H7 (cell line): ENCODE data around the gene RYR1. TPM values are rescaled to one million over a fixed set of nuclear protein-coding genes. Genes with fewer than 3 reads are reported as not detected.

Experiments used
- total RNA-seq: library from RNA; depleted of rRNA; stranded (reverse); fragments of >200 nt; shearing (Covaris generic); gene quantifications from 2 replicates; pipeline ENCODE4 v1.2.3, GENCODE V29; 2014; rRNA removed

The RYR1 gene
- total RNA-seq, 1 experiment from 2014 or later, result 17.9 TPM

Other genes with a start within 250 kb of the RYR1 start
- gene DPF1, start 209.5 kb upstream of the RYR1 start, total RNA-seq, result 3.0 and 5.5 TPM in 2 replicates
- gene PPP1R14A, start 177.3 kb upstream of the RYR1 start, total RNA-seq, result 3.5 and 3.7 TPM in 2 replicates
- gene SPINT2, start 169.1 kb upstream of the RYR1 start, total RNA-seq, result 143 and 153 TPM in 2 replicates
- gene C19orf33, start 129.4 kb upstream of the RYR1 start, total RNA-seq, result 5.1 and 11.1 TPM in 2 replicates
- 114 and 147 TPM in 2 replicates for gene YIF1B, start 117.7 kb upstream of the RYR1 start, total RNA-seq
- 1.9 and 3.3 TPM in 2 replicates for gene KCNK6, start 113.8 kb upstream of the RYR1 start, total RNA-seq
- 0.03 and 0.85 TPM in 2 replicates for gene CATSPERG, start 97.9 kb upstream of the RYR1 start, total RNA-seq
- gene PSMD8, start 59.1 kb upstream of the RYR1 start, total RNA-seq, result 229 and 270 TPM in 2 replicates
- gene GGN, start 45.7 kb upstream of the RYR1 start, total RNA-seq, result 0.11 and 0.21 TPM in 2 replicates
- 1.6 and 4.2 TPM in 2 replicates for gene SPRED3, start 45.0 kb upstream of the RYR1 start, total RNA-seq
- 4.6 and 6.4 TPM in 2 replicates for gene FAM98C, start 30.6 kb upstream of the RYR1 start, total RNA-seq
- gene RASGRP4, start 7.5 kb upstream of the RYR1 start, total RNA-seq, result 1.2 and 2.1 TPM in 2 replicates
- 8.2 and 13.7 TPM in 2 replicates for gene MAP4K1, start 184.3 kb downstream of the RYR1 start, total RNA-seq
- 408 and 422 TPM in 2 replicates for gene EIF3K, start 185.5 kb downstream of the RYR1 start, total RNA-seq
- gene ACTN4, start 214.0 kb downstream of the RYR1 start, total RNA-seq, result 163 and 226 TPM in 2 replicates